Stomach (tissue), 4 donors: ENCODE results near the gene E2F8.

ENCODE experiments used
- CTCF ChIP-seq, 7 experiments: fragments of 450-650 bp in 4 of 7; fragments of 200-600 bp in 3 of 7; sonication (generic) in 3 of 7; IDR thresholded peaks; one replicate each; pipeline ENCODE4 v1.5.1; 2016 to 2019; ENCODE audit warnings: antibody characterized with exemption in 7 of 7, control low read depth in 2 of 7, mild to moderate bottlenecking in 1 of 7
- EP300 ChIP-seq: sonication (generic); formaldehyde crosslinking; IDR thresholded peaks from one replicate; pipeline ENCODE4 v1.6.1; 2017; ENCODE audit warnings: antibody characterized with exemption
- POLR2A ChIP-seq, 4 donors: fragments of 450-650 bp; IDR thresholded peaks; one replicate each; pipeline ENCODE4 v1.6.1; 2016; ENCODE audit warnings: antibody characterized with exemption in 4 of 4, control low read depth in 2 of 4, mild to moderate bottlenecking in 1 of 4, moderate library complexity in 1 of 4
- POLR2AphosphoS5 ChIP-seq, 3 donors: sonication (generic); formaldehyde crosslinking; IDR thresholded peaks; one replicate each; pipeline ENCODE4 v1.6.1; 2016; ENCODE audit warnings: antibody characterized with exemption in 3 of 3

- TF ChIP-seq POLR2A (IDR thresholded peaks at IDR 0.05): no peak
- no peak for TF ChIP-seq CTCF (IDR thresholded peaks at IDR 0.05)
- TF ChIP-seq EP300: no peak
- no peak for TF ChIP-seq POLR2AphosphoS5 (IDR thresholded peaks at IDR 0.05)
Observed at GRCh38 chr11:19275496-19275895, 34.8 kb upstream of the E2F8 start.
